Measurements from ENCODE around the gene C15orf40.
"Not testable (repeated sequence)": the region's sequence is repeated elsewhere in the genome, so short reads cannot be mapped to it uniquely, and the experiment has no call there.

C15orf40 gene

DNA sequence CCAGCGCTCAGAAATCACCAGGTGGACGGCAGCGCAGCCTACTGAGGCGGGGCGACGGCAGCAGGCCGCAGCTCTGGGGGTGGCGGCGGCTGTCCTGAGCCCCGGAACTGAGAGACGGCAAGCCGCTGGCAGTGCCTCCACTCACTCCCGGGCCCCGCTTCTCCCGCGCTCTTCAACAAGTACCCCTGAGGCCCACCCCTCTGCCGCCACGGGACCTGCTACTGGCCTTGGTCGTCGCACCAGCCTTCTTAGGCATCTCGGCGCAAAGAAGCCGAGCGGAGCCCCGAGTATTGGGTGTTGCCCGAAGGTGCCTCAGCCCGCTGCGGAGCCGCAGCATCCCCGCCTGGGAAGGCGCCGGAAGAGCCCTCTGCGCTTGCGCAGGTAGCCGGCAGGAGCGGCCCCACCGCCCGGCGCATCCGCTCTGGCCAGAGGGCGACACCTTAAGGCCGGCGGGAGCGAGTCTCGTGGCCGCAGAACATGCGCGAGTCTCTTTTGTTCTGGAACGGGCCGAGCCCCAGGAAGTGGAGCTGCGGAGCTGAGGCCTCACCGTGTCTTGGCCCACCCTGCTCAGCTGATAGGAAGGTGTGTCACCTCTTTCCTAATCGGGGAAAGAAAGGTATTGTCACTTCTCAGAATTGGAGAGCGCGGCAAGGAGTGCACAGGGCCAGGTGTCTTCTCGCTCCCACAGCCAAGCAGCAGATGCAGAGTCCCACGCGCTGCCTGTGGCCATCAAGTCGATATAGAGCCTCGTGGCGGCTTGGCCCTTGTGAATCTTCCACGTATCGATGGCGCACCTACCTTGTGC lies at the start of gene C15orf40:
TSS of gene C15orf40 (minus strand) at position 369 of the 805 bp plus-strand sequence. CDS start at position 337, 32 bp downstream.
- Mint-ChIP-seq H3K9me3 (no peaks in the 10 kb centered on the region), H3K4me3 (peak within 1 kb of the TSS; percentile 91), H3K27ac (peak within 1 kb of the TSS; percentile 88), H3K36me3 (peaks cover 7% of the 10 kb centered on the region), H3K4me1 (peaks cover 56% of the 10 kb centered on the region), H3K27me3 (no peaks in the 10 kb centered on the region)

DNA sequence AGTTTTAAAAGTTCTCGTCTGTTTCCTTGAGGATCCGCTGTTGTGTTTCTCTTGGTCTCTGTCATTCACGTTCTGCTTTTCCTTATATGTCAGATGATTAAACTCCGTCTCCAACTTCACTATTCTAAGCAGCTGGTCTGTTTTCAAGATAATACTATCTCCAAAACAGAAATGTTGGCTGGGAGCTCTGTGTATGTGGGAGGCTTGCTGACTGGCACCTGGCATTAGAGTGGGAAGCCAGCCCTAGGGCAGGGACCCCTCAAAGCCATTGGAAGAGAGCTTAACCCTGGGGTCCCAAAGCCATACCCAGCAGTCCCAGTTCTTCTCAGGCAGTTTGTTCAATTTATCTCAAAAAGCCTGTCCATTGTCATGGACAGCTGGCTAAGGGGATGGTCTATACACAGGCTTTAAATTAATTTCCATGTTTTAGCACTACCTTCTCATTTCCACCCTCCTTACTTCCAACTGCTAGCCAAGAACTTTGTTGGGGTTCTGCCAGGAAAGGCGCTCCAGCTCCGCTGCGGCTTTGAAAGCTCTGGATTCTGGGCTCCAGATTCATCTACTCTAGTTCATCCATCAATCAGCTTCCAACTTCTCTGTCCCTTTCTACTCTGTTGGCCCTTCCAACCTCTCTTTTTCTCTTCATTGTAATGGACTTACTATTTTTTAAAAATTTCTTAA lies 46.4 kb upstream of the C15orf40 start:
- H3K36me3 Mint-ChIP-seq = peaks cover 8% of the 10 kb centered on the region
- H3K4me3 Mint-ChIP-seq = no peak overlapping the region
- no peak overlapping the region for H3K27ac Mint-ChIP-seq
- H3K4me1 Mint-ChIP-seq = peaks cover 24% of the 10 kb centered on the region
- no peaks in the 10 kb centered on the region for H3K27me3 Mint-ChIP-seq
- no peaks in the 10 kb centered on the region for H3K9me3 Mint-ChIP-seq

DNA sequence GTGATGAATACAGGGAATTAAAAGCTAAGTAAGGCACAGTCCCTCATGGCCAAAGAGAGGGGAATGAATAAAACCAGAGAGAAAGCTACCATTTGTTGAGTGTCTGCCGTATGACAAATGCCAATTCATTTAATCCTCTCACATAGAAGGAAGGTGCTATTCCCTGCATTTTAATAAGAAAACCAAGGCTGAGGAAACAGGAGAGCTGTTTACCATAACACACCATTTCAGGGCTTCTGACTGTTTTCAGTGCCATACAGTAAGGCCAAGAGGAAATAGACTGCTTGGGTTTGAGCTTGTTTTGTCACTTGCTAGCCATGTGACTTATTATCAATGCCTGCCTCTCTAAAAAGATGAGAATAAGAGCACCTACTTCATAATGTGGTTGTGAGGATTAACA lies 45.6 kb upstream of the C15orf40 start:
- H3K4me1 Mint-ChIP-seq = peaks cover 24% of the 10 kb centered on the region
- H3K4me3 Mint-ChIP-seq = no peak overlapping the region
- peaks cover 8% of the 10 kb centered on the region for H3K36me3 Mint-ChIP-seq
- H3K27ac Mint-ChIP-seq = peak overlapping the region; percentile 7
- no peaks in the 10 kb centered on the region for H3K9me3 Mint-ChIP-seq
- H3K27me3 Mint-ChIP-seq = no peaks in the 10 kb centered on the region

DNA sequence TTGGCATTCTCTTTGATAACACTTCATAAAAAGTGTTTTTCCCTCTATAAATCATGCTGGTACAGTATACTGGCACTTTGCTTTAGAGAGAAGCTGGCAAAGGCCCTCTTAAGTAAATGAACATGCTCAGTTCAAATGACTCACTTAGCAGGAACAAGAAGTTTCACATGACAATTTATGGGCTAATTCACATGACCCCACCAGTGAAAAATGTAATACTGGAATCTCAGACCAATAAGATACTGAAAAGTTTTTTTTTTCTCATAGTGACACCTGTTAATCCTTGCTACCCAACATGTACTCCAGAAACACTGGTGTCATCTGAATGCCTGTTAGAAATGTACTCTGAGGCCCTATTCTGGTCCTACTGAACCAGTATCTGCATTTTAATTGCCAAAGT lies 41.7 kb upstream of the C15orf40 start:
- Mint-ChIP-seq H3K27ac (no peak overlapping the region), H3K4me1 (peaks cover 23% of the 10 kb centered on the region), H3K4me3 (no peak overlapping the region), H3K27me3 (no peaks in the 10 kb centered on the region), H3K36me3 (peaks cover 10% of the 10 kb centered on the region), H3K9me3 (no peaks in the 10 kb centered on the region)

DNA sequence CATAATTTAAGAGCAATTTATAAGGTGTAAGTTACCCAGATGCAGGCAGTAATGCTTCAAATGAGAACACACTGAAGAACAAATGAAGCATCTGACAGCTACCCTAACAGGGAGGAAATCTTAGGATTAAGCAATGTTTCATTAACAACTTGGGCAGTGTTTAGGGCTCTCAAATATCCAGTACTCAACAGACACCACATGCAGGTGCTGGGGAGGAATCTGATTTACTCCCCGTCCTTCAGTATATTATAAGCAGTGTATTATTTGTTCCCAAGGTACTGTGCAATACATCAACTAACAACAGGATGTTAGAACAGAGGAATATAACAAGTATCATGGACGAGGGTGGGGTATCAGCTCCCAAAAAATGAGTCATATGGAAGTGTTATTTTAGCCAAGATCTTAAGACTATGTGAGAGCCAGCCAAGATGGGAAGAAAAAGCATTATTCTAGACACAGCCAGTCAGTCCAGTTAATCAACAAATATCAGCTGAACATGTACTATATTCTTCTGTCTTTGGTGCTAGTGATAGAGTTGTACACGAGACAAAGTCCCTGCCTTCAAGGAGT lies 35.2 kb upstream of the C15orf40 start:
- Mint-ChIP-seq H3K4me1 (peaks cover 29% of the 10 kb centered on the region), H3K9me3 (no peaks in the 10 kb centered on the region), H3K4me3 (no peak overlapping the region), H3K36me3 (peaks cover 24% of the 10 kb centered on the region), H3K27ac (peak overlapping the region; percentile 14), H3K27me3 (no peaks in the 10 kb centered on the region)

DNA sequence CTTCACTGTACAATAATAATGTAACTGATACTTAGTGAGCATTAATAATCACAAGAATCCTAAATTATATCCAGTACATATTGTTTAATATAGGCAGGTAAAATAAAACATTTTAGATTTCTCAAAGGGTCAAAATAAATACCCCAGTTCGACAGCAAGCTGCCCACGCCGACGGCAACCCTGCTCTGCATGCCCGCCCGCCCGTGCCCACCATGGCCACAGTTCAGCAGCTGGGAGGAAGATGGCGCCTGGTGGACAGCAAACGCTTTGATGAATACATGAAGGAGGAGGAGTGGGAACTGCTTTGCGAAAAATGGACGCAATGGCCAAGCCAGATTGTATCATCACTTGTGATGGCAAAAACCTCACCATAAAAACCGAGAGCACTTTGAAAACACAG lies 32.7 kb upstream of the C15orf40 start:
- Mint-ChIP-seq H3K4me1 (peaks cover 32% of the 10 kb centered on the region), H3K9me3 (no peaks in the 10 kb centered on the region), H3K36me3 (peaks cover 29% of the 10 kb centered on the region), H3K4me3 (no peak overlapping the region), H3K27me3 (no peaks in the 10 kb centered on the region), H3K27ac (no peak overlapping the region)

DNA sequence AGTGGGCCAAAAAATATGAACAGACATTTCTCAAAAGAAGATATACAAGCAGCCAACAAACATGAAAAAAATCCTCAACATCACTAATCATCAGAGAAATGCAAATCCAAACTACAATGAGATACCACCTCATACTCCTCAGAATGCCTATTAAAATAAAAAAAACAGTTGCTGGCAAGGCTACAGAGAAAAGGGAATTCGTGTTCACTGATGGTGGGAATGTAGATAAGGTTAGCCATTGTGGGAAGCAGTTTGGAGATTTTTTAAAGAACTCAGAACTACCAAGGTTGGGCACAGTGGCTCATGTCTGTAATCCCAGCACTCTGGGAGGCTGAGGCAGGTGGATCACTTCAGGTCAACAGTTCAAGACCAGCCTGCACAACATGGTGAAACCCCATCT lies 27.8 kb upstream of the C15orf40 start:
- no peak overlapping the region for H3K4me3 Mint-ChIP-seq
- no peaks in the 10 kb centered on the region for H3K27me3 Mint-ChIP-seq
- peaks cover 39% of the 10 kb centered on the region for H3K36me3 Mint-ChIP-seq
- peaks cover 4% of the 10 kb centered on the region for H3K9me3 Mint-ChIP-seq
- H3K27ac Mint-ChIP-seq = peak overlapping the region; percentile 72
- H3K4me1 Mint-ChIP-seq = peaks cover 54% of the 10 kb centered on the region

DNA sequence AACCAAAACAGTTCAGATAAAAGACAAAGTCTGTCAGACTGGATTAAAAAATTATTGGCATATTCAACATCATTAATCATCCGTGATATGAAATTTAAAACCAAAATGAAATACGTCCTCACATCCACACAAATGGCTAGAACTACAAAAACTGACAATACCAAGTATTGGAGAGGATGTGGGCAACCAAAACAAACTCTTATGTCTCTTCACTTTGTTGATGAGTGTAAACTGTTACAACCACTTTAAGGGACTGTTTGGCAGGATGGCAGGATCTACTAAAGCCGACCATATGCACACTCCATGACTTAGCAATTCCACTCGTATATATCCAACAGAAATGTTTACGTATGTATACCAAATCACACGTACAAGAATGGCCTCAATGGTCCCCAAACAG lies 24.8 kb upstream of the C15orf40 start:
- Mint-ChIP-seq H3K9me3 (peaks cover 4% of the 10 kb centered on the region), H3K27me3 (no peaks in the 10 kb centered on the region), H3K27ac (peak overlapping the region; percentile 70), H3K36me3 (peaks cover 40% of the 10 kb centered on the region), H3K4me1 (peaks cover 55% of the 10 kb centered on the region), H3K4me3 (no peak overlapping the region)

DNA sequence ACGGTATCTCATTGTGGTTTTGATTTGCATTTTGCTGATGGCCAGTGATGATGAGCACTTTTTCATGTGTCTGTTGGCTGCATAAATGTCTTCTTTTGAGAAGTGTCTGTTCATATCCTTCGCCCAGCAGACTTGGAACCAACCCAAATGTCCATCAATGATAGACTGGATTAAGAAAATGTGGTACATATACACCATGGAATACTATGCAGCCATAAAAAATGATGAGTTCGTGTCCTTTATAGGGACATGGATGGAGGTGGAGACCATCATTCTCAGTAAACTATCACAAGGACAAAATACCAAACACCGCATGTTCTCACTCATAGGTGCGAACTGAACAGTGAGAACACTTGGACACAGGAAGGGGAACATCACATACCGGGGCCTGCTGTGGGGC lies 19.8 kb upstream of the C15orf40 start:
- Mint-ChIP-seq H3K36me3 (peaks cover 28% of the 10 kb centered on the region), H3K4me1 (peaks cover 32% of the 10 kb centered on the region)
- H3K9me3 Mint-ChIP-seq, H3K27me3 Mint-ChIP-seq, H3K4me3 Mint-ChIP-seq, H3K27ac Mint-ChIP-seq: not testable (repeated sequence)

DNA sequence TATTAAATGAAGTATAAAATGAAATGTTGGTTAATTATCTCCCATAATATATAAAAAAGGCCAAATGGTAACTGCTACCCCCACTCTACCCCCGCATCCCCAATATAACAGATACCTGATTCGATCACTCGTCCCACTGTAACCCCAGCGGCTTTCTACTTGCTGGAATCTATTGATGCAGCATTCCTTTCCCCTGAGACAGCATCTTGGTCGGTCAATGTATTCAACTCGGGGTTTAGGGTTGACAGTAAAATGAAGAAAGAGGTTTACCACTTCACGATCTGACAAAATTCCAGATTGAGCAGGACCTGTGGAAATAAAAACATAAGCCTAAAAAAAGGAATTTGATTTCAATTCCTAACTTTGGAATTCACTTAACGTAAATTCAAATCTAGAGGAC lies 18.6 kb upstream of the C15orf40 start:
- H3K27ac Mint-ChIP-seq = peak overlapping the region; percentile 30
- peaks cover 22% of the 10 kb centered on the region for H3K4me1 Mint-ChIP-seq
- peaks cover 21% of the 10 kb centered on the region for H3K36me3 Mint-ChIP-seq
- no peaks in the 10 kb centered on the region for H3K27me3 Mint-ChIP-seq
- no peaks in the 10 kb centered on the region for H3K9me3 Mint-ChIP-seq
- H3K4me3 Mint-ChIP-seq = no peak overlapping the region

DNA sequence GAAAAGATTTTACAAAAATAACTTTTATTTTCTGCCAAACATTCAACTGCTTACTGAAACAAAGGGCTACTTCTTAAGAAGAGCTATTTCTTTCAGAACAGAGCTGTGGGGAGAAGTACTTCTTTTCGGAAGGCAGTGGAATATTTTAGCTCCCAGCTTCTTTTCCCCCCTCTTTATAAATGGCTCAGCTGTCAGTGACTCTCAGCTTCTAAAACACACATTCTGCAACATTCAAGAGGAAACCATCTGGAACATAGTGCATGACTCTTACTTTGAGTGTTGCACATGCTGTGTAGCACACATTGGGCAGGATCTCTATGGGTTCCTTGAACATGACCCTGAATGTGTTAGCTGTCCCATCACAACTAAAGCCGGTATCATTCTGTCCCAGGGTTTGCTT lies 7.0 kb upstream of the C15orf40 start:
- H3K9me3 Mint-ChIP-seq = no peaks in the 10 kb centered on the region
- peaks cover 3% of the 10 kb centered on the region for H3K36me3 Mint-ChIP-seq
- H3K27ac Mint-ChIP-seq = no peak overlapping the region
- peaks cover 20% of the 10 kb centered on the region for H3K4me1 Mint-ChIP-seq
- no peak overlapping the region for H3K4me3 Mint-ChIP-seq
- H3K27me3 Mint-ChIP-seq = no peaks in the 10 kb centered on the region

DNA sequence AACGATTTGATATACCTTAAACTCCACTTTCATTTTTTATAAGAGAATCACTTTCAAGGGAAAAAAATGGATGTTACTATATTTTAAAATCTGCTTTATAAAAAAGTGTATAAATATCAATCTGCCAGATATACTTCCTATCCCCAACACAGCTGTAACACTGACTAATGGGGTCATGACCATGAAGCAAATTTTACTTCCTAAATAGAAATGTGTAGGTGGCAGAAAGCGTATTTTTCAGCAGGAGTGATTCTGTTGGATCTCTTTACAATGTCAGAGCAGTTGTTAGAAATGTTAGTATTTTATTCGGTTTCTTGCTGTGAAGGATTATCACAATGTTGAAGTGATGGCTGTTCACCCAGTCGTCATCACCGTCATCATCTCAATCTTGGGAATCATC lies 5.5 kb upstream of the C15orf40 start:
- no peaks in the 10 kb centered on the region for H3K27me3 Mint-ChIP-seq
- no peak overlapping the region for H3K4me3 Mint-ChIP-seq
- H3K9me3 Mint-ChIP-seq = no peaks in the 10 kb centered on the region
- H3K4me1 Mint-ChIP-seq = peaks cover 32% of the 10 kb centered on the region
- H3K27ac Mint-ChIP-seq = no peak overlapping the region
- peaks cover 3% of the 10 kb centered on the region for H3K36me3 Mint-ChIP-seq

DNA sequence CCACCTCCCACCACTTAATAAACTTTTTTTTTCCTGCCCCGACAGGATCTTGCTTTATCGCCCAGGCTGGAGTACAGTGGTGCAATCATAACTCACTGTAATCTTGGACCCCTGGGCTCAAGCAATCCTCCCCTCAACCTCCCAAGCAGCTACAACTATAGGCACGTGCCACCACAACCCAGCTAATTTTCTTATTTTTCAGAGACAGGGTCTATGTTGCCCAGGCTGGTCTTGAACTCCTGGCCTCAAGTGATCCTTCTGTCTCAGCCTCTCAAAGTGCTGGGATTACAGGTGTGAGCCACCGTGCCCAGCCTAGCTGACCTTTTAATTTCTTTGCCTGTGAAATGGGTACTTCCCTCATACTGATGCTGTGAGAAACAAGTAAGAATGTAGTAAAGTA lies 3.9 kb upstream of the C15orf40 start:
- Mint-ChIP-seq H3K9me3 (no peaks in the 10 kb centered on the region), H3K36me3 (peaks cover 2% of the 10 kb centered on the region), H3K4me1 (peaks cover 40% of the 10 kb centered on the region), H3K4me3 (no peak overlapping the region), H3K27ac (peak overlapping the region; percentile 76), H3K27me3 (no peaks in the 10 kb centered on the region)

DNA sequence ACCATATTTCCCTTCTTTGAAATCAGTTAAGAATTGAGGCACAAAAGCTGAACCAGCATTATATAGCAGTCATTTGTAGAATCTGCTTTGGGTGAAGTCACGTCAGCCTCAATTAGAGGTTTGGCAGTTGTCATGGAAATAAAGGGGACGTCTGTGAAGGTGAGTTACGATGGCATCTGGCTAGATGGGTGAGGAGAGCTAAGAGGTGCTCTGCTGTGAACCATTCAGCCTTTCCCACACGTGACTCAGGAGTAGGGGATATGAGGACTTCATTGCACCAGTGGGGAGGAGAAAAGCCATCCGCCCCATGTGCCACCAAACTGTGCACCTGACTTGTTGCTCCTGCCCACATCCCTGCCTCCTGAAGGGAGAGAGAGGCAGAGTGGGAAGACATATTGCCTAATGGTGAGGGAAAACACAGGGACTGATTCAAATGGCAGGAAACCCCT lies 2.8 kb upstream of the C15orf40 start:
- Mint-ChIP-seq H3K4me1 (peaks cover 51% of the 10 kb centered on the region), H3K27ac (peak overlapping the region; percentile 76), H3K27me3 (no peaks in the 10 kb centered on the region), H3K36me3 (peaks cover 4% of the 10 kb centered on the region), H3K4me3 (peak overlapping the region; percentile 33), H3K9me3 (no peaks in the 10 kb centered on the region)

DNA sequence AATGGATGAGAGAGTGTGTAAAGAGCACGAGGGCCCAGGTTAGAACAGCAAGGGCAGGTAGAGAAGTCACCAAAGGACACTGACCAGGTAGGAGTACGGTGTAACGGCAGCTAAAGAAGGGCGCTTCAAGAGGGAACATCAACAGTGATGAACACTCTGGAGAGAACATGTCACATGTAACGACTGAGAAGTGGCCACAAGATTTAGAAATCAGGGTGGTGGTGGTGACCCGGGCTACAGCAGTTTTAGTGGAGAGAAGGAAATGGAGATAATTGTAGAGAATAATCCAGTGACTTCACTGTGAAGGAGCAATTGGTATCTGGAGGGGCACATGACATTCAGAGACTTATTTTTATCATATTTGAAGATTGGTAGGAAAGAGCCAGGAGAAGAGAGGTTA lies 1.2 kb upstream of the C15orf40 start:
- H3K4me3 Mint-ChIP-seq = peak overlapping the region; percentile 91
- H3K9me3 Mint-ChIP-seq = no peaks in the 10 kb centered on the region
- H3K27me3 Mint-ChIP-seq = no peaks in the 10 kb centered on the region
- H3K4me1 Mint-ChIP-seq = peaks cover 51% of the 10 kb centered on the region
- H3K36me3 Mint-ChIP-seq = peaks cover 4% of the 10 kb centered on the region
- peak overlapping the region; percentile 86 for H3K27ac Mint-ChIP-seq

DNA sequence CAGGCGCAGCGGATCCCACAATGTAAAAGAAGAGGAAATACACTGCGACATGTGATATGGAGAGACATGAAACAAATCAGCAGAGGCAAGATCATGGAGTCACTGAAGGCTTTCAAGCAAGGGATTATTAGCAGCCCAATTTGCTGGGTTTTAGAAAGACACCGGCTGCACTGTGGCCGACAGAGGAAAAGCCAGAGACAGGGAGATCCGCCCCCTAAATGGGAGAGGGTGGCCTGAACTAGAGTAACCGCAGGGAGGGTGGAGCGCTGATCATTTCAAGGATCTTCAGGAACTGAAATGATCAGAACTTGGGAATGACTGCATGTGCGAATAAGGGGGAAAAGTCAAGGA lies 612 bp upstream of the C15orf40 start:
- peak overlapping the region; percentile 86 for H3K27ac Mint-ChIP-seq
- no peaks in the 10 kb centered on the region for H3K9me3 Mint-ChIP-seq
- H3K27me3 Mint-ChIP-seq = no peaks in the 10 kb centered on the region
- peaks cover 7% of the 10 kb centered on the region for H3K36me3 Mint-ChIP-seq
- H3K4me3 Mint-ChIP-seq = peak overlapping the region; percentile 91
- peaks cover 54% of the 10 kb centered on the region for H3K4me1 Mint-ChIP-seq

Data from activated naive CD4-positive, alpha-beta T cell treated with anti-CD3 and anti-CD28 coated beads, Interleukin-2, amount 50 U/mL, for 24 hours (primary cell).